Measurements from ENCODE around the gene GRK3. TPM values are rescaled to one million over a fixed set of nuclear protein-coding genes. Genes with fewer than 3 reads are reported as not detected.

Gene GRK3
- total and polyA plus RNA-seq, 10 of the 15 experiments (the other 5 are each of a cell fraction or from before 2014, with no cell fraction given), result 3.1 to 35.1 (median 14.7) TPM

- no peak overlapping the region for H3K27ac ChIP-seq (ENCODE audit: control insufficient read depth, insufficient read depth)
- no peak for TF ChIP-seq ATF3 (IDR thresholded peaks at IDR 0.05; ENCODE audit: borderline replicate concordance, extremely low read depth, low read depth, low read length)
- no peak for TF ChIP-seq CHD1 (IDR thresholded peaks at IDR 0.05; ENCODE audit: low read depth, low read length)
- no peak for TF ChIP-seq GABPA (IDR thresholded peaks at IDR 0.05; ENCODE audit: low read depth)
- TF ChIP-seq MTA2 (IDR thresholded peaks at IDR 0.05; ENCODE audit: low read depth), result no peak
- 0 out of 2 replicates have a peak, but pooled peaks have one; percentile 19 for TF ChIP-seq RUNX3 (IDR thresholded peaks at IDR 0.05; ENCODE audit: low read length)
- TF ChIP-seq SMC3 (IDR thresholded peaks at IDR 0.05; ENCODE audit: borderline replicate concordance, low read length), result peak; percentile 71
- TF ChIP-seq ZNF217 (IDR thresholded peaks at IDR 0.05), result no peak
- peak; percentile 56 to 73 (median 68) for TF ChIP-seq CTCF (IDR thresholded peaks at IDR 0.05 in 2 of 3, conservative IDR thresholded peaks at IDR 0.05 in 1 of 3; ENCODE audit: control insufficient read depth in 2 of 3, extremely low read depth in 1 of 3, insufficient read depth in 1 of 3, low read depth in 3 of 3, low read length in 3 of 3)
- no peak for TF ChIP-seq TAF1 (IDR thresholded peaks at IDR 0.05; ENCODE audit: borderline replicate concordance, low read depth, low read length)
- peak; percentile 86 for TF ChIP-seq RAD21 (IDR thresholded peaks at IDR 0.05; ENCODE audit: insufficient read depth, low read depth, low read length)
- no peak for TF ChIP-seq BCL3 (IDR thresholded peaks at IDR 0.05; ENCODE audit: borderline replicate concordance, insufficient read depth, low read depth, low read length, poor library complexity, severe bottlenecking)
- no peak for TF ChIP-seq ATF7 (IDR thresholded peaks at IDR 0.05; ENCODE audit: low read depth)
- TF ChIP-seq TCF12 (IDR thresholded peaks at IDR 0.05; ENCODE audit: low read depth, low read length), result no peak
- no peak overlapping the region for H2AFZ ChIP-seq (ENCODE audit: control insufficient read depth, low read depth, low read length)
- BruUV-seq (replicated peaks), result no TSS peak
- no peaks in the 10 kb centered on the region for H3K4me1 ChIP-seq (ENCODE audit: control insufficient read depth, insufficient read depth, low read length)
- intact Hi-C loops (cut with micrococcal nuclease; ENCODE audit: unreplicated experiment), result loop anchor here (1.0 to 10.0 kb wide), 2 partner anchors 540 to 557 kb away; no protein-coding TSS in a partner anchor
- WGBS (ENCODE audit: insufficient coverage, insufficient replicate concordance, low lambda C conversion rate, missing lambda C conversion rate), result 41% methylated on average over 12 of the region's 12 CpGs
- H3K4me3 ChIP-seq, result no peak overlapping the region
- H3K4me2 ChIP-seq (ENCODE audit: control insufficient read depth, insufficient read depth), result no peak overlapping the region
- FAIRE-seq (peak; percentile 49), DNase-seq (ENCODE audit: low read depth, low spot score) (no peak), ATAC-seq (peak; percentile 60)
- H3K27me3 ChIP-seq (replicated peaks in 1 of 2; ENCODE audit: control insufficient read depth in 2 of 2, insufficient read depth in 2 of 2, low read length in 1 of 2), result no peaks in the 10 kb centered on the region
- ChIA-PET POLR2A (no interaction called here), RAD21 (ENCODE audit: unreplicated experiment) (no interaction called here), CTCF (interaction anchor here (2.3 to 3.7 kb wide), 2 partner anchors 232 to 327 kb away, joined by 15 to 64 read pairs; no protein-coding TSS in a partner anchor), SMC1A (ENCODE audit: uncharacterized antibody, unreplicated experiment) (no interaction called here)
- H3K36me3 ChIP-seq (ENCODE audit: control insufficient read depth in 2 of 2, insufficient read depth in 2 of 2, low read length in 1 of 2), result no peaks in the 10 kb centered on the region
- no peaks in the 10 kb centered on the region for H4K20me1 ChIP-seq (ENCODE audit: control insufficient read depth, insufficient read depth)
- in situ Hi-C loops (cut with MboI), result loop anchor here (5.0 to 10.0 kb wide), 3 partner anchors 217 to 540 kb away; no protein-coding TSS in a partner anchor
- H3K79me2 ChIP-seq (ENCODE audit: control insufficient read depth, insufficient read depth, low read length), result no peaks in the 10 kb centered on the region
- no peak overlapping the region for H3K9ac ChIP-seq (ENCODE audit: control insufficient read depth, insufficient read depth, low read length)
- H3K9me3 ChIP-seq (replicated peaks; ENCODE audit: control insufficient read depth, insufficient read depth, low read length), result no peaks in the 10 kb centered on the region; the same call in 2 of the 3 replicates
Observed at GRCh38 chr22:25774575-25775026, 210.1 kb downstream of the GRK3 start.

All from GM12878 (cell line).